Body of pancreas (tissue), 4 donors: ENCODE results near the gene FBN2.

ENCODE experiments used
- POLR2A ChIP-seq, 3 donors: fragments of 450-650 bp; IDR thresholded peaks; one replicate each; pipeline ENCODE4 v1.6.1; 2016; ENCODE audit warnings: antibody characterized with exemption in 3 of 3, mild to moderate bottlenecking in 2 of 3
- TF ChIP-seq, protein P1 (sequence below), 7 experiments: fragments of 450-650 bp in 4 of 7; fragments of 200-600 bp in 3 of 7; sonication (generic) in 3 of 7; IDR thresholded peaks; one replicate each; pipeline ENCODE4 v1.5.1; 2016 to 2019; ENCODE audit warnings: antibody characterized with exemption in 7 of 7

DNA sequence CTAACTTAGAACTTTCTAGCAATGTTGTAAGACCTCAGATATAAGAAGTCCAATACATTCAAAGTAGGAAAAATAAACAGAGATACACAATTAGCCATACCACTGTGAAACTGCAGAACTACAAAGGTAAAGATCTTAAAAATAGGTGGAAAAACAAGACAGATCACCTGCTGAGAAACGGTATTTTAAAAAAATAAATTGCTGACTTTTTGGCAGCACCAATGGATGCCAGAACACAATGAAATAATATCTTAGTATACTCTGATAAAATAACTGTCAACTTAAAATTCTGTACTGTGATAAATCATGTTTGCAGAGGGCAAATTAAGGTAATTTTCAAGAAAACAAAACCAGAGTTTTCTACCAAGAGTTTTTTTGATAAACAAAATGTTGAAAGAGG, 138.9 kb downstream of the FBN2 start:
- TF ChIP-seq, protein P1, sequence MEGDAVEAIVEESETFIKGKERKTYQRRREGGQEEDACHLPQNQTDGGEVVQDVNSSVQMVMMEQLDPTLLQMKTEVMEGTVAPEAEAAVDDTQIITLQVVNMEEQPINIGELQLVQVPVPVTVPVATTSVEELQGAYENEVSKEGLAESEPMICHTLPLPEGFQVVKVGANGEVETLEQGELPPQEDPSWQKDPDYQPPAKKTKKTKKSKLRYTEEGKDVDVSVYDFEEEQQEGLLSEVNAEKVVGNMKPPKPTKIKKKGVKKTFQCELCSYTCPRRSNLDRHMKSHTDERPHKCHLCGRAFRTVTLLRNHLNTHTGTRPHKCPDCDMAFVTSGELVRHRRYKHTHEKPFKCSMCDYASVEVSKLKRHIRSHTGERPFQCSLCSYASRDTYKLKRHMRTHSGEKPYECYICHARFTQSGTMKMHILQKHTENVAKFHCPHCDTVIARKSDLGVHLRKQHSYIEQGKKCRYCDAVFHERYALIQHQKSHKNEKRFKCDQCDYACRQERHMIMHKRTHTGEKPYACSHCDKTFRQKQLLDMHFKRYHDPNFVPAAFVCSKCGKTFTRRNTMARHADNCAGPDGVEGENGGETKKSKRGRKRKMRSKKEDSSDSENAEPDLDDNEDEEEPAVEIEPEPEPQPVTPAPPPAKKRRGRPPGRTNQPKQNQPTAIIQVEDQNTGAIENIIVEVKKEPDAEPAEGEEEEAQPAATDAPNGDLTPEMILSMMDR (IDR thresholded peaks at IDR 0.05): no peak
- TF ChIP-seq POLR2A (IDR thresholded peaks at IDR 0.05): no peak
